Stimulated activated CD8-positive, alpha-beta memory T cell treated with anti-CD3 and anti-CD28 coated beads, Interleukin-7, amount 100 ng/mL, for 24 hours (primary cell): ENCODE data around the gene SNAPC2.
"Not testable (repeated sequence)": the region's sequence is repeated elsewhere in the genome, so short reads cannot be mapped to it uniquely, and the experiment has no call there.

Experiments
- DNase-seq: peaks from one replicate; pipeline ENCODE4 v3.0.0-alpha.2; 2020; ENCODE audit warnings: low read depth

Gene SNAPC2

DNA sequence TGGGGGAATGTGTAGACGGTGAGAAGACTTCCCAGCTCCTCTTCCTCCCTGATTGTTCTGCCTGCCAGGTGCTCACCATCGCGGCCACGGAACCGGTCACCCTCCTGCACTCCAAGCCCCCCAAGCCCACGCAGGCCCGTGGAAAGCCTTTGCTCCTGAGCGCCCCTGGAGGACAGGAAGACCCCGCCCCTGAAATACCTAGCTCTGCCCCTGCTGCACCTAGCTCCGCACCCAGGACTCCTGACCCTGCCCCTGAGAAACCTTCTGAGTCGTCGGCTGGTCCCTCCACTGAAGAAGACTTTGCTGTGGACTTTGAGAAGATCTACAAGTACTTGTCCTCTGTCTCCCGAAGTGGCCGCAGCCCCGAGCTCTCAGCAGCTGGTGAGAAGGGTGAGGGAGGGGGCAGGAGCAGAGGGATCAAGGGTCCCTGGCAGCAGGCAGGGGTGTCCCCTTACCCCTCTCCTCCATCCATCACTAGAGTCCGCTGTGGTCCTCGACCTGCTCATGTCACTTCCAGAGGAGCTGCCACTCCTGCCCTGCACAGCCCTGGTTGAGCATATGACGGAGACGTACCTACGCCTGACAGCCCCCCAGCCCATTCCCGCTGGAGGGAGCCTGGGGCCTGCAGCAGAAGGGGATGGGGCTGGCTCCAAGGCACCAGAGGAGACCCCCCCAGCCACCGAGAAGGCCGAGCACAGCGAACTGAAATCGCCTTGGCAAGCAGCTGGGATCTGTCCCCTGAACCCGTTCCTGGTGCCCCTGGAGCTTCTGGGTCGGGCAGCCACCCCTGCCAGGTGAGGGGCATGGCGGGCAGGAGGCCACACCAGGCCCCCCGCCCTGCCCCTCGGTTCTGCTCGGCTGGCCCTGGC, 2.1 kb downstream of the SNAPC2 start:
- no peak for DNase-seq

- DNase-seq: no peak
These were observed 2.7 kb downstream of the SNAPC2 start for GRCh38 chr19:7922836-7923195.

- DNase-seq: no peak
These were observed 3.4 kb downstream of the SNAPC2 start for GRCh38 chr19:7923295-7924191.

GRCh38 chr19:7924241-7924640, 4.1 kb downstream of the SNAPC2 start:
- DNase-seq: no peak

GRCh38 chr19:7924651-7925170, 4.6 kb downstream of the SNAPC2 start:
- DNase-seq: no peak

DNA sequence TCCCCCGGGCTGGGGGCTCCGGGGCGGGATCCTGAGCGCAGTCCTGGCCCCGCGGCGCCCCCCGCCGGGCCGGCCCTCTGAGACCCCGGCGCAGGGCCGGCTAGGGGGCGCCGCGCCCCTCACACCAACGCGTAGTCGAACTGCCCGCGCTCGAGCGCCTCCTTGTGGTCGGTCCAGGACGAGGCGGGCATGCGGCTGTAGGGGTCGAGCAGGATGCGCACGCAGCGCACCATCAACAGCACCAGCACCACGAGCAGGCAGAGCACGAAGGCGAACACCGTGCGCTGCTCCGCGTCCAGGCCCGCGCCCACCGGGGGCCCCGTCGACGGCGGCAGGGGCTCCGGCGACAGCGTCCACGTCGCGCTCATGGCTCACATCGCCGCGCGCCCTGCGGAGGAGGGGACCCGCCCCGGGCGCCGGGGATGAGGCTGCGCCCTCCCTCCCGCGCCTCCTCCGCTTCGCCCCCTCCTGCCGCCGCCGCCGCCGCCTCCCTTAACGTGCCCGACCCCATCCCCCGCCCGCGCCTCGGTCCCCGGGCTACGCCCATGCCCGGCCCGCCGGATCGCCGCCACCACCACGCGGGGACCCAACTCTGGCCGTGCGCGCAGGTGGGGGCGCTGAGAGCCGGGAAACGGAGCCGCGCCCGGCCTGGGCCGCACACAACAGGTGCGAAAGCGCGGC, 5.2 kb downstream of the SNAPC2 start:
- DNase-seq: peak; percentile 63

- no peak for DNase-seq
These were observed 6.0 kb downstream of the SNAPC2 start, which contains the start of gene CTXN1 for GRCh38 chr19:7926021-7926726. Gene CTXN1, minus strand, starts transcription at chr19:7926135. Its CDS starts 597 bp downstream, at chr19:7925538.

DNA sequence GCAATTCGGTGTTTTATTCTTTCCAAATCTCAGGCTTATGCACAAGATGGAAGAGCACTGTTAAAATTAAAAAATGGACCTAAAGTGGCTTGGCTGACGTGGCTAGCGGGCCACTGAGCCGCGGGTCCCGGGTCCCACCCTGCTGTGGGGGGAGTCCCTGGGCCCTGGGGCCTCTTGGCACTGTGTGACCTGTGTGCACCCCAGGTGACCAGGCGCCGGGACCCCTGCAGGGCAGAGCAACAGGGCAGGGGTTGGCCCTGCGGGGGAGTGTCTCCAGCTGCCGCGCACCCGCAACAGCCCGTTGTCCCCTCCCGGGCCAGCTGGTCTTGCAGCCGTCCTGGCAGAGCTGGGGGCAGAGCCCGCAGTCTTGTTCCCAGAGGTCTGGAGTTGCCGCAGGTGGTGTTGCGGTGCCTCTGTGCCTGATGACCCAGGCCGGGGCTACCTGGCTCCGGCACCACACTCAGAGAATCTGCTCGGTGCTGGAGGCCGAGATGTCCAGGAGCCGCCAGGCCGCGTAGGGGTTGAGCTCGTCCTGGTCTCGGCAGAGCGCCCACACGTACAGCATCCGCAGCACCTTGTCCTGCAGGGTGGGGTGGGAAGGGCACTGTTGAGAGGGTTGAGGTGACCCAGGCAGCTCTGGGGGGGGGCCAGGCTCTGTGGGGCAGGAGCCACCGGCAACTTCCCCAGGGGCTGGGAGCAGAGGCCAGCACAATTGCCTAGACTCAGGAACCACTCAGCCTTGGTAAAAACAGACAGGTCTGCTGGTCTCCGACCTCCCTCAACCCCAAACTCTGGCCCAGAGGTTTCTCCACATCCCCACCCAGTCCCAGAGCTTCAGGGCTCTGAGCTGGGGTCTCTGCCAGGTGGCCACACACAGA, 6.8 kb downstream of the SNAPC2 start:
- no peak for DNase-seq

GRCh38 chr19:7927605-7928333, 7.6 kb downstream of the SNAPC2 start:
- DNase-seq: no peak

- no peak for DNase-seq
These were observed 8.2 kb downstream of the SNAPC2 start for GRCh38 chr19:7928334-7928706.

- DNase-seq: no peak
These were observed 8.9 kb downstream of the SNAPC2 start for GRCh38 chr19:7928741-7929701.

DNA sequence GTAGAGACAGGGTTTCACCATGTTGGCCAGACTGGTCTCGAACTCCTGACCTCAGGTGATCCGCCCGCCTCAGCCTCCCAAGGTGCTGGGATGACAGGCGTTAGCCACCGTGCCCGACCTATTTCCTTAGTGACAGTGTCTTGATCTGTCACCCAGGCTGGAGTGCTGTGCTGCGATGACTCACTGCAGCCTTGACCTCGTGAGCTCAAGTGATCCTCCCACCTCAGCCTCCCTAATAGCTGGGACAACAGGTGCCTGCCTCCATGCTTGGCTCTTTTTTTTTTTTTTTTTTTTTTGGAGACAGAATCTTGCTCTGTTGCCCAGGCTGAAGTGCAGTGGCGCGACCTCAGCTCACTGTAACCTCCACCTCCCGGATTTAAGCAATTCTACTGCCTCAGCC, 9.9 kb downstream of the SNAPC2 start:
- not testable (repeated sequence) for DNase-seq

DNA sequence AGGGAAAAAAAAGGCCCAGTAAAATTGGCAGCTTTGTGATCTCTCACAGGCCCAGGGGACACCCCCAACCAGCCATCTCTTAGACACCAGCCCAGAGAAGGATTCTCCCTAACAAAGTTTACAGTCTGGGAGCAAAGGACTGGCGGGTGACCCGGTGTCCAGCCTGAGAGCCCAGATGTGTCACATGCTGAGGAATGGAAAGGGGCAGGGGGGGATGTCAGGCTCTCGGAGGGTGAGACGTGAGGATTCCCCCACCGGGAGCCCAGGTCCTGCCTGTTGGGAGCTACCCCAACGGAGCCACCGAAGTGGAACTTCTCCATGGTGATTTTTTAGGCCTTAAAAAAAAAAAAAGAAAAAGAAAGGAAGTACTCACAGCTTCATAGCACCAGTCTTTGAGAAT, 10.6 kb downstream of the SNAPC2 start:
- no peak for DNase-seq

- DNase-seq: no peak
These were observed 11.3 kb downstream of the SNAPC2 start for GRCh38 chr19:7931221-7932061.

- no peak for DNase-seq
These were observed 12.3 kb downstream of the SNAPC2 start for GRCh38 chr19:7932276-7932929.

- no peak for DNase-seq
These were observed 12.8 kb downstream of the SNAPC2 start for GRCh38 chr19:7932930-7933300.

GRCh38 chr19:7933411-7933810, 13.3 kb downstream of the SNAPC2 start:
- no peak for DNase-seq
